Measurements from ENCODE around the gene SLC38A3. TPM values are rescaled to one million over a fixed set of nuclear protein-coding genes. Genes with fewer than 3 reads are reported as not detected.

The SLC38A3 gene
- total and polyA plus RNA-seq, 2 experiments from 2014 or later, result 24.7 to 56.6 TPM

- Histone ChIP-seq H3K79me2 (no peaks in the 10 kb centered on the region), H3K36me3 (replicated peaks; ENCODE audit: insufficient read depth, low read depth) (no peaks in the 10 kb centered on the region)
- WGBS (ENCODE audit: low lambda C conversion rate, missing lambda C conversion rate), result 80% methylated on average over 10 of the region's 10 CpGs
Observed at GRCh38 chr3:50214824-50215223, 9.8 kb downstream of the SLC38A3 start.

GRCh38 chr3:50215529-50215928 is 10.5 kb downstream of the SLC38A3 start:
- Histone ChIP-seq H3K9me3 (ENCODE audit: low read depth) (no peaks in the 10 kb centered on the region), H2AFZ (no peak overlapping the region), H3K4me1 (ENCODE audit: insufficient read depth) (no peaks in the 10 kb centered on the region), H4K20me1 (ENCODE audit: insufficient read depth, poor library complexity, severe bottlenecking) (no peaks in the 10 kb centered on the region), H3K4me2 (no peak overlapping the region), H3K9me2 (replicated peaks; ENCODE audit: insufficient read depth) (no peaks in the 10 kb centered on the region), H3K79me2 (no peaks in the 10 kb centered on the region), H3K27me3 (no peaks in the 10 kb centered on the region), H3K36me3 (replicated peaks; ENCODE audit: insufficient read depth, low read depth) (no peaks in the 10 kb centered on the region), H3K27ac (no peak overlapping the region), H3K4me3 (no peak overlapping the region)
- TF ChIP-seq EZH2phosphoT487 (IDR thresholded peaks at IDR 0.05; ENCODE audit: low read depth, severe bottlenecking, unreplicated experiment), result no peak
- no peak for TF ChIP-seq CTCF (IDR thresholded peaks at IDR 0.05; ENCODE audit: poor library complexity)
- no peak for TF ChIP-seq EZH2 (IDR thresholded peaks at IDR 0.05; ENCODE audit: borderline replicate concordance)
- WGBS (ENCODE audit: low lambda C conversion rate, missing lambda C conversion rate), result 74% methylated on average over 7 of the region's 9 CpGs
- DNase-seq (ENCODE audit: low spot score), result no peak

More at GRCh38 chr3:50214824-50215223, 9.8 kb downstream of the SLC38A3 start:
- Histone ChIP-seq H3K4me1 (ENCODE audit: insufficient read depth) (no peaks in the 10 kb centered on the region), H2AFZ (no peak overlapping the region), H3K4me2 (no peak overlapping the region), H3K27me3 (no peaks in the 10 kb centered on the region), H3K4me3 (no peak overlapping the region), H3K9me2 (replicated peaks; ENCODE audit: insufficient read depth) (no peaks in the 10 kb centered on the region), H4K20me1 (ENCODE audit: insufficient read depth, poor library complexity, severe bottlenecking) (no peaks in the 10 kb centered on the region), H3K9me3 (ENCODE audit: low read depth) (no peaks in the 10 kb centered on the region), H3K27ac (no peak overlapping the region)
- DNase-seq (ENCODE audit: low spot score), result no peak
- TF ChIP-seq CTCF (IDR thresholded peaks at IDR 0.05; ENCODE audit: poor library complexity), result no peak
- TF ChIP-seq EZH2 (IDR thresholded peaks at IDR 0.05; ENCODE audit: borderline replicate concordance), result no peak
- no peak for TF ChIP-seq EZH2phosphoT487 (IDR thresholded peaks at IDR 0.05; ENCODE audit: low read depth, severe bottlenecking, unreplicated experiment)

- Histone ChIP-seq H3K4me1 (ENCODE audit: insufficient read depth) (no peaks in the 10 kb centered on the region), H3K27me3 (no peaks in the 10 kb centered on the region), H3K9me3 (ENCODE audit: low read depth) (no peaks in the 10 kb centered on the region), H4K20me1 (ENCODE audit: insufficient read depth, poor library complexity, severe bottlenecking) (no peaks in the 10 kb centered on the region), H3K79me2 (no peaks in the 10 kb centered on the region), H2AFZ (no peak overlapping the region), H3K36me3 (replicated peaks; ENCODE audit: insufficient read depth, low read depth) (no peaks in the 10 kb centered on the region), H3K4me2 (no peak overlapping the region), H3K9me2 (replicated peaks; ENCODE audit: insufficient read depth) (no peaks in the 10 kb centered on the region), H3K27ac (no peak overlapping the region), H3K4me3 (no peak overlapping the region)
- TF ChIP-seq EZH2phosphoT487 (IDR thresholded peaks at IDR 0.05; ENCODE audit: low read depth, severe bottlenecking, unreplicated experiment), result no peak
- no peak for TF ChIP-seq EZH2 (IDR thresholded peaks at IDR 0.05; ENCODE audit: borderline replicate concordance)
- TF ChIP-seq CTCF (IDR thresholded peaks at IDR 0.05; ENCODE audit: poor library complexity), result no peak
- 79% methylated on average over 10 of the region's 10 CpGs for WGBS (ENCODE audit: low lambda C conversion rate, missing lambda C conversion rate)
- DNase-seq (ENCODE audit: low spot score), result no peak
Observed at GRCh38 chr3:50217681-50218080, 12.6 kb downstream of the SLC38A3 start.

GRCh38 chr3:50218448-50218847 is 13.4 kb downstream of the SLC38A3 start:
- DNase-seq (ENCODE audit: low spot score), result no peak
- H3K27ac ChIP-seq, result no peak overlapping the region
- TF ChIP-seq EZH2phosphoT487 (IDR thresholded peaks at IDR 0.05; ENCODE audit: low read depth, severe bottlenecking, unreplicated experiment) (no peak), CTCF (IDR thresholded peaks at IDR 0.05; ENCODE audit: poor library complexity) (no peak), EZH2 (IDR thresholded peaks at IDR 0.05; ENCODE audit: borderline replicate concordance) (no peak)
- no peaks in the 10 kb centered on the region for H3K9me2 ChIP-seq (replicated peaks; ENCODE audit: insufficient read depth)
- no peak overlapping the region for H3K4me3 ChIP-seq
- no peaks in the 10 kb centered on the region for H4K20me1 ChIP-seq (ENCODE audit: insufficient read depth, poor library complexity, severe bottlenecking)
- H3K79me2 ChIP-seq, result no peaks in the 10 kb centered on the region
- no peaks in the 10 kb centered on the region for H3K36me3 ChIP-seq (replicated peaks; ENCODE audit: insufficient read depth, low read depth)
- WGBS (ENCODE audit: low lambda C conversion rate, missing lambda C conversion rate), result 96% methylated on average over 17 of the region's 17 CpGs
- no peaks in the 10 kb centered on the region for H3K27me3 ChIP-seq
- H2AFZ ChIP-seq, result no peak overlapping the region
- H3K9me3 ChIP-seq (ENCODE audit: low read depth), result no peaks in the 10 kb centered on the region
- no peak overlapping the region for H3K4me2 ChIP-seq
- H3K4me1 ChIP-seq (ENCODE audit: insufficient read depth), result no peaks in the 10 kb centered on the region

Measured in hepatocyte (in vitro differentiated cells).